Activated T-cell treated with anti-CD3 and anti-CD28 coated beads, Interleukin-2, amount 50 U/mL, for 48 hours (primary cell): ENCODE data around the gene TRIM46.

Source experiments
- DNase-seq, 2 experiments: peaks; one replicate each; pipeline ENCODE4 v3.0.0-alpha.2; 2020

Gene TRIM46

DNA sequence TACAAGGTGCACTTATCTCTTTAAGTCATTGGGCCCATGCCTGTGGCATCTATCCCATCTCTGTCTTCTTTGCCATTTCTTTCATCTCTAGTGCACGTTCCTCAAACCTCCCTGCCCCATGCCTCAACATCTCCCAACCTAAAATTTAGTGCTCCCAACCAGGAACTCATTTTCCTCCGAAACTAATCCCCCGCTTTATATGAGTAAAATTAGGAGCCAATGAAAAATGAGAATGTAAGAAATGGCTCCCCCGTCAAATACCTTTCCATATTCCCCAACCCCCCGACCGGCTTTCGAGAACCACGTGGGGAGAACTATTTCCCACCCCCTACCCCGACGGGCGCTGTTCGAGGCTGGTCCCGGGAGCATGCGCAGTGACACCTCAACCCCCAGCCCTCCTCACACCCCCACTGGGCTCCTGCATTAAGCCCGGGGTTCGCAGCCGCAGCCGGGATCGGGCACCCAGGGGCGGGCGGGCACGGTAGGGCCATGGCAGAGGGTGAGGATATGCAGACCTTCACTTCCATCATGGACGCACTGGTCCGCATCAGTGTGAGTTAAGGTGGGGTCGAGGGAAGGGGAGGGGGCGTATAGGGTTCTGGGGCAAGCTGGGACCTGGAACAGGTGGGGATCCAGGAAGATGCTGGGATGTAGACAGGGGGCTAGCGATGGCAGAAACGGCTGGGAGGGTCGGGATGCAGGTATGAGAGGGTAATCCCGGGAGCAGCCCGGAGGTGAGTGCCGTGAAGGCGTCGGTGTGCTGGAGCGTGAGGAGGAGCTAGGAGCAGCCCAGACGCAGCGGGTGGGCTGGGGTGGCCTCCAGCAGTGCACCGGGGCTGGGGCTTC lies at the start of gene TRIM46:
Gene TRIM46, plus strand, starts transcription at position 372 of the 846 bp plus-strand sequence. Its CDS starts 118 bp downstream, at position 490.
- peak; percentile 80 to 81 for DNase-seq

- no peak for DNase-seq
Measured at GRCh38 chr1:155124503-155125463, 48.9 kb upstream of the TRIM46 start.

DNA sequence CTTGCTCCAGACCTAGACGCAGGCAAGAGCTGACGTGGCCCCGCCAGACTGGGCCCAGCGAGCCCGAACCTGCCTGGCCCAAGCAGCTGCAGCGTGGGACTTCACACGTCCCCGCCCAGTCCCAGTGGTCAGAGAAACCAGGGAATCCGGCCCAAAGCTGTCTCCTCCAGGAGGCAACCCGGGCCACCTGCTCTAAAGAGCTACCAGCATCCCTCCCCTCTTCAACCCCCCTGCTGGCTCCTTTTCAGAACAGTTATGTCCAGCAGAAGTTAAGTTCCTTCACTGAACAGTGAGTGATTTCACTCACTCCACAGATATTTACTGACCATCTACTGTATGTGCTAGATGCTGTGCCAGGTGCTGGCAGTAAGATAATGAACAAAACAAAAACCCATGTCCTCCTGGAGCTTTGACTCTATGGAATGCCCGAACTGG lies 48.1 kb upstream of the TRIM46 start:
- DNase-seq, result no peak

DNA sequence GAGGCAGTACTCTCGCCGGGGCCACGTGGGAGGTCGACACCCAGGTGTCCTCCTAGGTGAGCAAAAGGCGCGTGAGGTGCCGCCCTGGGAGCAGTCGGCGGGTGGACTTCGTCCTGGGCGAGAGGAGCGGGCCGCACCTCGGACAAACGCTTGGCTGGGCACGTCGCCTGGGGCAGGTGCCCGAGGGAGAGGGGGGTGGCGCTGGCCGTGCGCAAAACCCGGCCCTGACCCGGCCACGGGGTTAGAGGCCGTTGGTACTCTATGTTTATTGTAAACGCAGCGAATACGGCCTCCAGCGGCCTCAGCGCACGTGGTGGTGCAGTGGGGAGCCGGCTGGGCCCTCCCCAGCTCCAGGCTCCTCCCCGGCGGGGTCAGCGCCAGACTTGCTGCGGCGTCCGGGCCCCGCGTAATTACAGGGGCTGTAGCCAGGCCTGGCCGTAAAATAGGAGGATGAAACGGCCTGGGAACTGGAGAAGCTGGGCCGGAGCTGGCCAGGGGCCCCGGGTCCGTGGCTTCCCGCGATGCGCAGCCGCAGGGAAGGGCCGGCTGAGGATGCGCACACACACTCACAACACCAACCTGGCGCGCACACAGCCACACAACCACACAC lies 47.6 kb upstream of the TRIM46 start:
- no peak for DNase-seq

- DNase-seq, result peak in 1 of 2 experiments; percentile 46
Measured at GRCh38 chr1:155126556-155127104, 47.0 kb upstream of the TRIM46 start.

GRCh38 chr1:155127105-155127966 lies 46.3 kb upstream of the TRIM46 start, which contains the start of gene EFNA1:
Gene EFNA1 (plus strand): TSS chr1:155127876. CDS start chr1:155127978, 102 bp downstream.
- peak; percentile 57 to 64 for DNase-seq

GRCh38 chr1:155127967-155128754 lies 45.5 kb upstream of the TRIM46 start:
- peak in 1 of 2 experiments; percentile 31 for DNase-seq

GRCh38 chr1:155128755-155129473 lies 44.7 kb upstream of the TRIM46 start:
- DNase-seq, result peak in 1 of 2 experiments; percentile 24

GRCh38 chr1:155130272-155131006 lies 43.2 kb upstream of the TRIM46 start:
- DNase-seq, result no peak

GRCh38 chr1:155131285-155131684 lies 42.4 kb upstream of the TRIM46 start:
- no peak for DNase-seq

- DNase-seq, result no peak
Measured at GRCh38 chr1:155131856-155132255, 41.8 kb upstream of the TRIM46 start.

DNA sequence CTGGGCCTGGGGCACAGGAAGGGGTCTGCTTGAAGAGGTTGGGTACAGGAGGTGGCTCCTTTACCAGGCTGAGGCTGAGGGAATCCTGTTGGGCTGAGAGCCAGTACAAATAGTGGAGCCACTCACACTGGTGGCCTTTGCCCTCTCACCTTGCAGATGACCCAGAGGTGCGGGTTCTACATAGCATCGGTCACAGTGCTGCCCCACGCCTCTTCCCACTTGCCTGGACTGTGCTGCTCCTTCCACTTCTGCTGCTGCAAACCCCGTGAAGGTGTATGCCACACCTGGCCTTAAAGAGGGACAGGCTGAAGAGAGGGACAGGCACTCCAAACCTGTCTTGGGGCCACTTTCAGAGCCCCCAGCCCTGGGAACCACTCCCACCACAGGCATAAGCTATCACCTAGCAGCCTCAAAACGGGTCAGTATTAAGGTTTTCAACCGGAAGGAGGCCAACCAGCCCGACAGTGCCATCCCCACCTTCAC lies 39.8 kb upstream of the TRIM46 start:
- no peak for DNase-seq

DNA sequence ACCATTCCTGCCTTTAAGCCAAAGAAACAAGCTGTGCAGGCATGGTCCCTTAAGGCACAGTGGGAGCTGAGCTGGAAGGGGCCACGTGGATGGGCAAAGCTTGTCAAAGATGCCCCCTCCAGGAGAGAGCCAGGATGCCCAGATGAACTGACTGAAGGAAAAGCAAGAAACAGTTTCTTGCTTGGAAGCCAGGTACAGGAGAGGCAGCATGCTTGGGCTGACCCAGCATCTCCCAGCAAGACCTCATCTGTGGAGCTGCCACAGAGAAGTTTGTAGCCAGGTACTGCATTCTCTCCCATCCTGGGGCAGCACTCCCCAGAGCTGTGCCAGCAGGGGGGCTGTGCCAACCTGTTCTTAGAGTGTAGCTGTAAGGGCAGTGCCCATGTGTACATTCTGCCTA lies 39.3 kb upstream of the TRIM46 start:
- no peak for DNase-seq

- peak; percentile 86 to 87 for DNase-seq
Measured at GRCh38 chr1:155134880-155135414, 38.7 kb upstream of the TRIM46 start.

- DNase-seq, result peak; percentile 93 to 96
Measured at GRCh38 chr1:155135415-155136028, 38.1 kb upstream of the TRIM46 start, which contains the start of gene SLC50A1. Gene SLC50A1 (plus strand): TSS chr1:155135852. CDS start chr1:155135912, 60 bp downstream.

GRCh38 chr1:155136748-155137147 lies 36.9 kb upstream of the TRIM46 start:
- DNase-seq, result peak; percentile 44 to 49

- DNase-seq, result no peak
Measured at GRCh38 chr1:155137154-155137949, 36.3 kb upstream of the TRIM46 start.
